H9 (cell line): ENCODE results near the gene FAM149A. TPM values are rescaled to one million over a fixed set of nuclear protein-coding genes. Genes with fewer than 3 reads are reported as not detected.

Source experiments
- DNase-seq: peaks from one replicate; pipeline ENCODE4 v3.0.0-alpha.2; 2017
- H2AFZ ChIP-seq: one replicate; pipeline ENCODE4 v1.6.1; 2013; ENCODE audit warnings: mild to moderate bottlenecking, low read length, control low read depth, moderate library complexity
- H2AK5ac ChIP-seq: 2 replicates; pipeline ENCODE4 v1.6.1; 2013; ENCODE audit warnings: low read length, control low read depth, mixed read lengths; ENCODE audit not compliant: insufficient read length
- H2BK120ac ChIP-seq: one replicate; pipeline ENCODE4 v1.6.1; 2013; ENCODE audit warnings: low read depth, mild to moderate bottlenecking, low read length, control low read depth, inconsistent platforms; ENCODE audit not compliant: poor library complexity, severe bottlenecking
- H2BK12ac ChIP-seq: 2 replicates; pipeline ENCODE4 v1.6.1; 2013; ENCODE audit warnings: low read length, control low read depth, mixed read lengths, low read depth; ENCODE audit not compliant: insufficient read length
- H2BK15ac ChIP-seq: 2 replicates; pipeline ENCODE4 v1.6.1; 2013; ENCODE audit warnings: low read depth, low read length, control low read depth
- H2BK20ac ChIP-seq: one replicate; pipeline ENCODE4 v1.6.1; 2013; ENCODE audit warnings: low read depth, mild to moderate bottlenecking, low read length, control low read depth, inconsistent platforms; ENCODE audit not compliant: poor library complexity, severe bottlenecking
- H2BK5ac ChIP-seq: 2 replicates; pipeline ENCODE4 v1.6.1; 2013; ENCODE audit warnings: low read length, control low read depth, mixed read lengths; ENCODE audit not compliant: insufficient read length
- H3K14ac ChIP-seq: 2 replicates; pipeline ENCODE4 v1.6.1; 2013; ENCODE audit warnings: low read length, control low read depth; ENCODE audit not compliant: insufficient read depth
- H3K18ac ChIP-seq: 2 replicates; pipeline ENCODE4 v1.6.1; 2013; ENCODE audit warnings: low read depth, mild to moderate bottlenecking, mixed read lengths, low read length, control low read depth; ENCODE audit not compliant: insufficient read length
- H3K23ac ChIP-seq: 2 replicates; pipeline ENCODE4 v1.6.1; 2013; ENCODE audit warnings: low read length, control low read depth, mixed read lengths, low read depth; ENCODE audit not compliant: insufficient read length
- H3K23me2 ChIP-seq: 2 replicates; pipeline ENCODE4 v1.6.1; 2013; ENCODE audit warnings: low read depth, mild to moderate bottlenecking, mixed read lengths, low read length, control low read depth; ENCODE audit not compliant: insufficient read length, poor library complexity, severe bottlenecking
- H3K27ac ChIP-seq: 2 replicates; pipeline ENCODE4 v1.5.1; 2013; ENCODE audit warnings: low read length, control low read depth, mixed read lengths, low read depth; ENCODE audit not compliant: insufficient read length
- H3K27me3 ChIP-seq: 2 replicates; pipeline ENCODE4 v1.6.1; 2013; ENCODE audit warnings: low read length, control low read depth, inconsistent platforms; ENCODE audit not compliant: insufficient read depth
- H3K4ac ChIP-seq: 2 replicates; pipeline ENCODE4 v1.6.1; 2013; ENCODE audit warnings: low read depth, mild to moderate bottlenecking, control low read depth, inconsistent platforms, low read length, moderate library complexity
- H3K4me1 ChIP-seq: 2 replicates; pipeline ENCODE4 v1.6.1; 2013; ENCODE audit warnings: low read length, control low read depth, inconsistent platforms; ENCODE audit not compliant: insufficient read depth
- H3K4me2 ChIP-seq: 2 replicates; pipeline ENCODE4 v1.6.1; 2013; ENCODE audit warnings: low read length, control low read depth, mixed read lengths; ENCODE audit not compliant: insufficient read length, insufficient read depth
- H3K56ac ChIP-seq: 2 replicates; pipeline ENCODE4 v1.6.1; 2013; ENCODE audit warnings: low read depth, mild to moderate bottlenecking, mixed read lengths, low read length, control low read depth; ENCODE audit not compliant: insufficient read length
- H3K79me1 ChIP-seq: 2 replicates; pipeline ENCODE4 v1.6.1; 2013; ENCODE audit warnings: low read depth, mild to moderate bottlenecking, moderate library complexity, low read length, control low read depth, inconsistent platforms; ENCODE audit not compliant: insufficient read depth, poor library complexity, severe bottlenecking
- H3K79me2 ChIP-seq: 2 replicates; pipeline ENCODE4 v1.6.1; 2013; ENCODE audit warnings: low read length, control low read depth, inconsistent platforms; ENCODE audit not compliant: insufficient read depth
- H3K9ac ChIP-seq: 2 replicates; pipeline ENCODE4 v1.6.1; 2013; ENCODE audit warnings: low read length, control low read depth, mixed read lengths; ENCODE audit not compliant: insufficient read length; ENCODE audit errors: extremely low read depth
- H3K9me3 ChIP-seq: one replicate; pipeline ENCODE4 v1.6.1; 2013; ENCODE audit warnings: low read depth, low read length, inconsistent platforms; ENCODE audit not compliant: control insufficient read depth
- H3T11ph ChIP-seq: one replicate; pipeline ENCODE4 v1.6.1; 2013; ENCODE audit warnings: mild to moderate bottlenecking, low read length, control low read depth, inconsistent platforms
- H4K20me1 ChIP-seq: one replicate; pipeline ENCODE4 v1.6.1; 2013; ENCODE audit not compliant: control insufficient read depth, insufficient read length, insufficient read depth
- H4K5ac ChIP-seq: 2 replicates; pipeline ENCODE4 v1.6.1; 2013; ENCODE audit warnings: low read depth, mild to moderate bottlenecking, mixed read lengths, low read length, control low read depth; ENCODE audit not compliant: insufficient read length
- H4K8ac ChIP-seq: replicated peaks from 2 replicates; pipeline ENCODE4 v1.6.1; 2013; ENCODE audit warnings: low read length, control low read depth, mixed read lengths, low read depth; ENCODE audit not compliant: insufficient read length
- H4K91ac ChIP-seq: 2 replicates; pipeline ENCODE4 v1.6.1; 2013; ENCODE audit warnings: low read depth, mild to moderate bottlenecking, moderate library complexity, mixed read lengths, low read length, control low read depth; ENCODE audit not compliant: insufficient read length
- H3K27ac Mint-ChIP-seq, 3 experiments: 2 replicates in 2 of 3; 3 replicates in 1 of 3; pipeline ENCODE4 v1.8.0; 2020 to 2021; ENCODE audit warnings: mixed read lengths in 3 of 3, mild to moderate bottlenecking in 1 of 3, moderate library complexity in 1 of 3
- H3K27me3 Mint-ChIP-seq: 2 replicates; pipeline ENCODE4 v1.8.0; 2021; ENCODE audit warnings: low read depth, mild to moderate bottlenecking, moderate library complexity, mixed read lengths
- H3K36me3 Mint-ChIP-seq, 3 experiments: 2 replicates in 2 of 3; 3 replicates in 1 of 3; pipeline ENCODE4 v1.8.0; 2020 to 2021; ENCODE audit warnings: low read depth in 3 of 3, mixed read lengths in 3 of 3; ENCODE audit not compliant: insufficient read depth in 1 of 3
- H3K4me1 Mint-ChIP-seq, 2 experiments: 2 replicates each; pipeline ENCODE4 v1.8.0; 2020; ENCODE audit warnings: mixed read lengths in 2 of 2
- H3K4me3 Mint-ChIP-seq, 2 experiments: 2 replicates in 1 of 2; 3 replicates in 1 of 2; pipeline ENCODE4 v1.8.0; 2020 to 2021; ENCODE audit warnings: mild to moderate bottlenecking in 2 of 2, mixed read lengths in 2 of 2, moderate library complexity in 1 of 2
- H3K9me3 Mint-ChIP-seq, 2 experiments: 2 replicates in 1 of 2; 3 replicates in 1 of 2; pipeline ENCODE4 v1.8.0; 2020; ENCODE audit warnings: mild to moderate bottlenecking in 2 of 2, mixed read lengths in 2 of 2, moderate library complexity in 1 of 2
- WGBS: extraction: QIAGEN DNeasy Blood & Tissue Kit; methylation state at CpG from one replicate; pipeline ENCODE4 v1.1.7; 2013; ENCODE audit warnings: missing lambda C conversion rate, low lambda C conversion rate, mixed read lengths; ENCODE audit not compliant: insufficient read length; ENCODE audit errors: extremely low coverage; 5-methylcytosine and 5-hydroxymethylcytosine counted together
- total RNA-seq: library from RNA; stranded (reverse); gene quantifications from 2 replicates; pipeline ENCODE4 v1.2.1, GENCODE V29; 2021
- TF ChIP-seq, protein P1 (sequence below): fragments of 200-600 bp; sonication (generic); conservative IDR thresholded peaks from 3 replicates; pipeline ENCODE4 v1.8.0; 2021; ENCODE audit warnings: antibody characterized with exemption, mild to moderate bottlenecking

Gene FAM149A
- total RNA-seq, 1 experiment from 2014 or later, result 5.9 TPM

DNA sequence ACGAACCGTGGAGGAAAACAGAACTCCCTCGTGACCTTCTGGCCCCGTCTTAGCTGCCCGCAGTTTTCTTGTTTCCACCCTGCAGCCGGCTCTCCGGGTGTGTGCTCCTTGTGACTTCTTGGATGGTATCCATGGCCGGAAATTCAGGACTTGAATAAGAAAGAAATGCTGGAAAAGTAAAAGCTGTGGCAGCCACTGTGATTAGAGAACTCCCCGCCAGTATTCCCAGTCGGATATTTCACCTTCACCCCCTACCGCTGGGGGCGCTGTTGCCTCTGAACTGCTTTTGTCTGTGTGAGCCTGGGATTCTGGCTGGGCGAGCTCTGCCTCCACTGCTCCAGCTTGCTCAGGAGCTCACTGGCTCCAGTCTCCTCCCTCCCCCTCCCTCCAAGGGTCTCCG, 45.4 kb downstream of the FAM149A start:
- H2BK15ac ChIP-seq, result no peak overlapping the region
- H4K20me1 ChIP-seq, result no peaks in the 10 kb centered on the region
- TF ChIP-seq, protein P1, sequence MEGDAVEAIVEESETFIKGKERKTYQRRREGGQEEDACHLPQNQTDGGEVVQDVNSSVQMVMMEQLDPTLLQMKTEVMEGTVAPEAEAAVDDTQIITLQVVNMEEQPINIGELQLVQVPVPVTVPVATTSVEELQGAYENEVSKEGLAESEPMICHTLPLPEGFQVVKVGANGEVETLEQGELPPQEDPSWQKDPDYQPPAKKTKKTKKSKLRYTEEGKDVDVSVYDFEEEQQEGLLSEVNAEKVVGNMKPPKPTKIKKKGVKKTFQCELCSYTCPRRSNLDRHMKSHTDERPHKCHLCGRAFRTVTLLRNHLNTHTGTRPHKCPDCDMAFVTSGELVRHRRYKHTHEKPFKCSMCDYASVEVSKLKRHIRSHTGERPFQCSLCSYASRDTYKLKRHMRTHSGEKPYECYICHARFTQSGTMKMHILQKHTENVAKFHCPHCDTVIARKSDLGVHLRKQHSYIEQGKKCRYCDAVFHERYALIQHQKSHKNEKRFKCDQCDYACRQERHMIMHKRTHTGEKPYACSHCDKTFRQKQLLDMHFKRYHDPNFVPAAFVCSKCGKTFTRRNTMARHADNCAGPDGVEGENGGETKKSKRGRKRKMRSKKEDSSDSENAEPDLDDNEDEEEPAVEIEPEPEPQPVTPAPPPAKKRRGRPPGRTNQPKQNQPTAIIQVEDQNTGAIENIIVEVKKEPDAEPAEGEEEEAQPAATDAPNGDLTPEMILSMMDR, result peak; percentile 93
- H3K9ac ChIP-seq, result no peak overlapping the region
- no peak overlapping the region for H2BK20ac ChIP-seq
- no peak overlapping the region for H2BK120ac ChIP-seq
- H3K36me3 Mint-ChIP-seq, result peaks cover 2 to 20% (median 6%) of the 10 kb centered on the region in 3 experiments; a peak in 5 of 7 replicates
- H3K56ac ChIP-seq, result no peak overlapping the region
- no peak overlapping the region for H3T11ph ChIP-seq
- H3K23me2 ChIP-seq, result peaks cover 5% of the 10 kb centered on the region
- H3K23ac ChIP-seq, result no peak overlapping the region
- no peak overlapping the region for H2BK5ac ChIP-seq
- no peak overlapping the region for H3K14ac ChIP-seq
- no peak overlapping the region for H2BK12ac ChIP-seq
- DNase-seq, result peak; percentile 93
- no peaks in the 10 kb centered on the region for H3K79me1 ChIP-seq
- peaks cover 2% of the 10 kb centered on the region; the same call in 1 of the 2 replicates for H3K4me1 ChIP-seq
- peaks cover 23% of the 10 kb centered on the region for H3K27me3 Mint-ChIP-seq
- no peak overlapping the region for H4K5ac ChIP-seq
- no peak overlapping the region for H3K4ac ChIP-seq
- H3K9me3 ChIP-seq, result no peaks in the 10 kb centered on the region
- no peaks in the 10 kb centered on the region for H3K79me2 ChIP-seq
- no peak overlapping the region for H3K27ac ChIP-seq
- H3K4me2 ChIP-seq, result peak overlapping the region; percentile 39
- peaks cover 3% of the 10 kb centered on the region; the same call in 1 of the 2 replicates for H3K27me3 ChIP-seq
- H3K9me3 Mint-ChIP-seq, result no peaks in the 10 kb centered on the region
- H3K4me1 Mint-ChIP-seq, result peaks cover 25 to 26% of the 10 kb centered on the region in 2 experiments
- no CpG with 5 or more reads among the region's 14 CpGs for WGBS
- H3K27ac Mint-ChIP-seq, result peak overlapping the region in 2 of 3 experiments; percentile 64 to 76; a peak in 1 of 7 replicates
- H4K91ac ChIP-seq, result no peak overlapping the region
- H2AFZ ChIP-seq, result no peak overlapping the region
- H2AK5ac ChIP-seq, result no peak overlapping the region
- no peak overlapping the region for H4K8ac ChIP-seq
- no peak overlapping the region for H3K18ac ChIP-seq
- peak overlapping the region; percentile 39 to 51; a peak in 3 of 5 replicates for H3K4me3 Mint-ChIP-seq
